ENCODE data around the gene PEAK3.

DNA sequence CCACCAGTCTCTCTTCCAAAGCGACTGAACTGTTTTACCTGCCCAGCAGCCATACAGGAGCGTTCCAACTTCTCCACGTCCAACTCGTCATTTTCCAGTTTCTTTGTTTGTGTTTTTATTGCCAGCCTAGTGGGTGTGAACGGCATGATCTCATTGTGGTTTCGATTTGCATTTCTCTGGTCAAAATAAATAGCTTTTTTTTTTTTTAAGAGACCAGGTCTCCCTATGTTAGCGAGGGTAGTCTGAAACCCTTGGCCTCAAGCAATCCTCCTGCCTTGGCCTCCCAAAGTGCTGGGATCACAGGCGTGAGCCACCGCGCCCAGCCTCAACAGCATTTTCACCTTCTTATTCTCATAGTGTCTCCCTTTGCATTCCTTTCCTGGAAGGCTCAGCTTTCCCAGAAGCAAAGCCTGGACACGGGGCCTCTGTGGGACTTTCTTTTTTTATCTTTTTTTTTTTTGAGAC lies 21.6 kb downstream of the PEAK3 start:
- no peak for TF ChIP-seq POLR2AphosphoS5 (IDR thresholded peaks at IDR 0.05)
- TF ChIP-seq, protein P1, sequence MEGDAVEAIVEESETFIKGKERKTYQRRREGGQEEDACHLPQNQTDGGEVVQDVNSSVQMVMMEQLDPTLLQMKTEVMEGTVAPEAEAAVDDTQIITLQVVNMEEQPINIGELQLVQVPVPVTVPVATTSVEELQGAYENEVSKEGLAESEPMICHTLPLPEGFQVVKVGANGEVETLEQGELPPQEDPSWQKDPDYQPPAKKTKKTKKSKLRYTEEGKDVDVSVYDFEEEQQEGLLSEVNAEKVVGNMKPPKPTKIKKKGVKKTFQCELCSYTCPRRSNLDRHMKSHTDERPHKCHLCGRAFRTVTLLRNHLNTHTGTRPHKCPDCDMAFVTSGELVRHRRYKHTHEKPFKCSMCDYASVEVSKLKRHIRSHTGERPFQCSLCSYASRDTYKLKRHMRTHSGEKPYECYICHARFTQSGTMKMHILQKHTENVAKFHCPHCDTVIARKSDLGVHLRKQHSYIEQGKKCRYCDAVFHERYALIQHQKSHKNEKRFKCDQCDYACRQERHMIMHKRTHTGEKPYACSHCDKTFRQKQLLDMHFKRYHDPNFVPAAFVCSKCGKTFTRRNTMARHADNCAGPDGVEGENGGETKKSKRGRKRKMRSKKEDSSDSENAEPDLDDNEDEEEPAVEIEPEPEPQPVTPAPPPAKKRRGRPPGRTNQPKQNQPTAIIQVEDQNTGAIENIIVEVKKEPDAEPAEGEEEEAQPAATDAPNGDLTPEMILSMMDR (IDR thresholded peaks at IDR 0.05): no peak
- TF ChIP-seq POLR2A (IDR thresholded peaks at IDR 0.05): no peak
- TF ChIP-seq EP300 (IDR thresholded peaks at IDR 0.05): no peak

All from upper lobe of left lung (tissue), 4 donors.